ENCODE data around the gene TAS2R60. TPM values are rescaled to one million over a fixed set of nuclear protein-coding genes. Genes with fewer than 3 reads are reported as not detected.

TAS2R60 gene
- total RNA-seq (2012; rRNA removed) = not detected in 2 replicates

GRCh38 chr7:143443153-143443552, at the start of gene TAS2R60:
Gene TAS2R60 (plus strand): TSS chr7:143443453. CDS start chr7:143443453, 0 bp downstream.
- H3K4me1 ChIP-seq (ENCODE audit: control insufficient read depth, insufficient read depth, low read length) = no peaks in the 10 kb centered on the region
- H3K27me3 ChIP-seq (ENCODE audit: control insufficient read depth, insufficient read depth, low read length) = peaks cover 35% of the 10 kb centered on the region
- no peaks in the 10 kb centered on the region for H3K9me3 ChIP-seq (replicated peaks; ENCODE audit: low read length)
- H3K4me3 ChIP-seq (ENCODE audit: low read length) = no peak within 1 kb of the TSS
- H3K9ac ChIP-seq (ENCODE audit: low read depth, low read length) = no peak within 1 kb of the TSS
- no peak within 1 kb of the TSS for H3K4me2 ChIP-seq (ENCODE audit: low read length)
- H3K36me3 ChIP-seq (ENCODE audit: insufficient read depth, low read length) = no peaks in the 10 kb centered on the region

- H3K4me3 ChIP-seq (ENCODE audit: low read length) = no peak overlapping the region
- peaks cover 33% of the 10 kb centered on the region for H3K36me3 ChIP-seq (ENCODE audit: insufficient read depth, low read length)
- H3K4me1 ChIP-seq (ENCODE audit: control insufficient read depth, insufficient read depth, low read length) = peaks cover 65% of the 10 kb centered on the region
- H3K9me3 ChIP-seq (replicated peaks; ENCODE audit: low read length) = no peaks in the 10 kb centered on the region
- H3K9ac ChIP-seq (ENCODE audit: low read depth, low read length) = no peak overlapping the region
- no peaks in the 10 kb centered on the region for H3K27me3 ChIP-seq (ENCODE audit: control insufficient read depth, insufficient read depth, low read length)
- no peak overlapping the region for H3K4me2 ChIP-seq (ENCODE audit: low read length)
These were observed 49.2 kb upstream of the TAS2R60 start for GRCh38 chr7:143394068-143394467.

- no peak overlapping the region for H3K9ac ChIP-seq (ENCODE audit: low read depth, low read length)
- peaks cover 58% of the 10 kb centered on the region for H3K4me1 ChIP-seq (ENCODE audit: control insufficient read depth, insufficient read depth, low read length)
- H3K4me3 ChIP-seq (ENCODE audit: low read length) = no peak overlapping the region
- peaks cover 26% of the 10 kb centered on the region for H3K36me3 ChIP-seq (ENCODE audit: insufficient read depth, low read length)
- no peaks in the 10 kb centered on the region for H3K9me3 ChIP-seq (replicated peaks; ENCODE audit: low read length)
- no peaks in the 10 kb centered on the region for H3K27me3 ChIP-seq (ENCODE audit: control insufficient read depth, insufficient read depth, low read length)
- H3K4me2 ChIP-seq (ENCODE audit: low read length) = no peak overlapping the region
These were observed 48.5 kb upstream of the TAS2R60 start for GRCh38 chr7:143394777-143395176.

- Histone ChIP-seq H3K27me3 (ENCODE audit: control insufficient read depth, insufficient read depth, low read length) (no peaks in the 10 kb centered on the region), H3K36me3 (ENCODE audit: insufficient read depth, low read length) (peaks cover 19% of the 10 kb centered on the region), H3K9ac (ENCODE audit: low read depth, low read length) (no peak overlapping the region), H3K4me3 (ENCODE audit: low read length) (no peak overlapping the region), H3K4me1 (ENCODE audit: control insufficient read depth, insufficient read depth, low read length) (peaks cover 51% of the 10 kb centered on the region), H3K9me3 (replicated peaks; ENCODE audit: low read length) (no peaks in the 10 kb centered on the region), H3K4me2 (ENCODE audit: low read length) (no peak overlapping the region)
These were observed 47.8 kb upstream of the TAS2R60 start for GRCh38 chr7:143395187-143396149.

GRCh38 chr7:143396182-143396581, 47.1 kb upstream of the TAS2R60 start:
- H3K36me3 ChIP-seq (ENCODE audit: insufficient read depth, low read length) = peaks cover 14% of the 10 kb centered on the region
- no peak overlapping the region for H3K4me2 ChIP-seq (ENCODE audit: low read length)
- no peaks in the 10 kb centered on the region for H3K9me3 ChIP-seq (replicated peaks; ENCODE audit: low read length)
- no peaks in the 10 kb centered on the region for H3K27me3 ChIP-seq (ENCODE audit: control insufficient read depth, insufficient read depth, low read length)
- H3K4me1 ChIP-seq (ENCODE audit: control insufficient read depth, insufficient read depth, low read length) = peaks cover 44% of the 10 kb centered on the region
- no peak overlapping the region for H3K4me3 ChIP-seq (ENCODE audit: low read length)
- peak overlapping the region; percentile 19 for H3K9ac ChIP-seq (ENCODE audit: low read depth, low read length)

- Histone ChIP-seq H3K27me3 (ENCODE audit: control insufficient read depth, insufficient read depth, low read length) (no peaks in the 10 kb centered on the region), H3K4me1 (ENCODE audit: control insufficient read depth, insufficient read depth, low read length) (peaks cover 37% of the 10 kb centered on the region), H3K4me2 (ENCODE audit: low read length) (no peak overlapping the region), H3K9ac (ENCODE audit: low read depth, low read length) (peak overlapping the region; percentile 19), H3K9me3 (replicated peaks; ENCODE audit: low read length) (no peaks in the 10 kb centered on the region), H3K4me3 (ENCODE audit: low read length) (no peak overlapping the region), H3K36me3 (ENCODE audit: insufficient read depth, low read length) (peaks cover 9% of the 10 kb centered on the region)
These were observed 46.4 kb upstream of the TAS2R60 start for GRCh38 chr7:143396625-143397556.

GRCh38 chr7:143397710-143398530, 45.3 kb upstream of the TAS2R60 start:
- H3K9me3 ChIP-seq (replicated peaks; ENCODE audit: low read length) = no peaks in the 10 kb centered on the region
- H3K4me2 ChIP-seq (ENCODE audit: low read length) = no peak overlapping the region
- no peak overlapping the region for H3K4me3 ChIP-seq (ENCODE audit: low read length)
- peaks cover 3% of the 10 kb centered on the region for H3K36me3 ChIP-seq (ENCODE audit: insufficient read depth, low read length)
- no peak overlapping the region for H3K9ac ChIP-seq (ENCODE audit: low read depth, low read length)
- no peaks in the 10 kb centered on the region for H3K27me3 ChIP-seq (ENCODE audit: control insufficient read depth, insufficient read depth, low read length)
- peaks cover 26% of the 10 kb centered on the region for H3K4me1 ChIP-seq (ENCODE audit: control insufficient read depth, insufficient read depth, low read length)

GRCh38 chr7:143398616-143399015, 44.6 kb upstream of the TAS2R60 start:
- Histone ChIP-seq H3K4me1 (ENCODE audit: control insufficient read depth, insufficient read depth, low read length) (peaks cover 22% of the 10 kb centered on the region), H3K9ac (ENCODE audit: low read depth, low read length) (no peak overlapping the region), H3K27me3 (ENCODE audit: control insufficient read depth, insufficient read depth, low read length) (no peaks in the 10 kb centered on the region), H3K36me3 (ENCODE audit: insufficient read depth, low read length) (no peaks in the 10 kb centered on the region), H3K9me3 (replicated peaks; ENCODE audit: low read length) (no peaks in the 10 kb centered on the region), H3K4me3 (ENCODE audit: low read length) (no peak overlapping the region), H3K4me2 (ENCODE audit: low read length) (no peak overlapping the region)

GRCh38 chr7:143399151-143399550, 44.1 kb upstream of the TAS2R60 start:
- Histone ChIP-seq H3K4me1 (ENCODE audit: control insufficient read depth, insufficient read depth, low read length) (peaks cover 22% of the 10 kb centered on the region), H3K4me2 (ENCODE audit: low read length) (no peak overlapping the region), H3K36me3 (ENCODE audit: insufficient read depth, low read length) (no peaks in the 10 kb centered on the region), H3K4me3 (ENCODE audit: low read length) (no peak overlapping the region), H3K27me3 (ENCODE audit: control insufficient read depth, insufficient read depth, low read length) (no peaks in the 10 kb centered on the region), H3K9ac (ENCODE audit: low read depth, low read length) (no peak overlapping the region), H3K9me3 (replicated peaks; ENCODE audit: low read length) (no peaks in the 10 kb centered on the region)

GRCh38 chr7:143399642-143400041, 43.6 kb upstream of the TAS2R60 start:
- no peak overlapping the region for H3K4me2 ChIP-seq (ENCODE audit: low read length)
- no peaks in the 10 kb centered on the region for H3K27me3 ChIP-seq (ENCODE audit: control insufficient read depth, insufficient read depth, low read length)
- H3K4me3 ChIP-seq (ENCODE audit: low read length) = no peak overlapping the region
- no peaks in the 10 kb centered on the region for H3K36me3 ChIP-seq (ENCODE audit: insufficient read depth, low read length)
- no peaks in the 10 kb centered on the region for H3K9me3 ChIP-seq (replicated peaks; ENCODE audit: low read length)
- H3K4me1 ChIP-seq (ENCODE audit: control insufficient read depth, insufficient read depth, low read length) = peaks cover 20% of the 10 kb centered on the region
- H3K9ac ChIP-seq (ENCODE audit: low read depth, low read length) = no peak overlapping the region
